ENCODE data around the gene RABGAP1L. TPM values are rescaled to one million over a fixed set of nuclear protein-coding genes. Genes with fewer than 3 reads are reported as not detected.

RABGAP1L gene
- total RNA-seq, 1 donor from 2014 or later: 46.0 TPM

- peaks cover 3% of the 10 kb centered on the region for H3K27me3 Mint-ChIP-seq (ENCODE audit: insufficient read depth, low read depth)
- Histone ChIP-seq H3K9ac (no peak overlapping the region), H3K4me2 (no peak overlapping the region), H4K20me1 (ENCODE audit: low read depth) (peaks cover 3% of the 10 kb centered on the region), H3K9me3 (ENCODE audit: low read depth) (no peaks in the 10 kb centered on the region), H3F3A (ENCODE audit: low read depth) (peaks cover 21% of the 10 kb centered on the region), H3K27ac (no peak overlapping the region), H3K27me3 (peaks cover 15% of the 10 kb centered on the region), H3K79me2 (ENCODE audit: low read depth) (peaks cover 6% of the 10 kb centered on the region), H3K4me3 (no peak overlapping the region), H3K4me1 (peaks cover 7% of the 10 kb centered on the region), H2AFZ (replicated peaks) (no peak overlapping the region), H3K36me3 (no peaks in the 10 kb centered on the region)
- H3K4me1 Mint-ChIP-seq: peaks cover 17% of the 10 kb centered on the region
- TF ChIP-seq EZH2phosphoT487 (IDR thresholded peaks at IDR 0.05) (no peak), CTCF (IDR thresholded peaks at IDR 0.05) (no peak), EZH2 (IDR thresholded peaks at IDR 0.05) (no peak)
- H3K27ac Mint-ChIP-seq: no peak overlapping the region
- H3K9me3 Mint-ChIP-seq: no peaks in the 10 kb centered on the region
- no peak for DNase-seq (ENCODE audit: low spot score)
- no peak overlapping the region for H3K4me3 Mint-ChIP-seq
- H3K36me3 Mint-ChIP-seq: peaks cover 1% of the 10 kb centered on the region
Observed at GRCh38 chr1:174157157-174157806, 2.0 kb upstream of the RABGAP1L start.

GRCh38 chr1:174158767-174159251, 511 bp upstream of the RABGAP1L start:
- Histone ChIP-seq H4K20me1 (ENCODE audit: low read depth) (peaks cover 3% of the 10 kb centered on the region), H3K4me3 (peak overlapping the region; percentile 85), H2AFZ (replicated peaks) (peak overlapping the region; percentile 100), H3K36me3 (no peaks in the 10 kb centered on the region), H3K27ac (no peak overlapping the region), H3K79me2 (ENCODE audit: low read depth) (peaks cover 8% of the 10 kb centered on the region), H3K4me2 (peak overlapping the region; percentile 83), H3K27me3 (peaks cover 15% of the 10 kb centered on the region), H3K4me1 (peaks cover 7% of the 10 kb centered on the region), H3K9me3 (ENCODE audit: low read depth) (no peaks in the 10 kb centered on the region), H3F3A (ENCODE audit: low read depth) (peaks cover 21% of the 10 kb centered on the region), H3K9ac (no peak overlapping the region)
- no peak for DNase-seq (ENCODE audit: low spot score)
- no peaks in the 10 kb centered on the region for H3K9me3 Mint-ChIP-seq
- H3K4me3 Mint-ChIP-seq: peak overlapping the region; percentile 90
- H3K27me3 Mint-ChIP-seq (ENCODE audit: insufficient read depth, low read depth): peaks cover 3% of the 10 kb centered on the region
- no peak overlapping the region for H3K27ac Mint-ChIP-seq
- peaks cover 17% of the 10 kb centered on the region for H3K4me1 Mint-ChIP-seq
- peaks cover 1% of the 10 kb centered on the region for H3K36me3 Mint-ChIP-seq
- TF ChIP-seq CTCF (IDR thresholded peaks at IDR 0.05) (no peak), EZH2phosphoT487 (IDR thresholded peaks at IDR 0.05) (no peak), EZH2 (IDR thresholded peaks at IDR 0.05) (no peak)

- no peaks in the 10 kb centered on the region for H3K36me3 ChIP-seq
- H3F3A ChIP-seq (ENCODE audit: low read depth): peaks cover 21% of the 10 kb centered on the region
- peaks cover 17% of the 10 kb centered on the region for H3K4me1 Mint-ChIP-seq
- H3K4me2 ChIP-seq: peak overlapping the region; percentile 83
- peak; percentile 17 for TF ChIP-seq EZH2 (IDR thresholded peaks at IDR 0.05)
- TF ChIP-seq EZH2phosphoT487 (IDR thresholded peaks at IDR 0.05): no peak
- H3K27me3 ChIP-seq: peaks cover 15% of the 10 kb centered on the region
- peaks cover 3% of the 10 kb centered on the region for H3K27me3 Mint-ChIP-seq (ENCODE audit: insufficient read depth, low read depth)
- peaks cover 3% of the 10 kb centered on the region for H4K20me1 ChIP-seq (ENCODE audit: low read depth)
- peaks cover 1% of the 10 kb centered on the region for H3K36me3 Mint-ChIP-seq
- peak overlapping the region; percentile 85 for H3K4me3 ChIP-seq
- peaks cover 7% of the 10 kb centered on the region for H3K4me1 ChIP-seq
- H3K9ac ChIP-seq: no peak overlapping the region
- H3K9me3 ChIP-seq (ENCODE audit: low read depth): no peaks in the 10 kb centered on the region
- peaks cover 11% of the 10 kb centered on the region for H3K79me2 ChIP-seq (ENCODE audit: low read depth)
- H2AFZ ChIP-seq (replicated peaks): peak overlapping the region; percentile 89
- H3K27ac ChIP-seq: no peak overlapping the region
- peak; percentile 39 for DNase-seq (ENCODE audit: low spot score)
- peak overlapping the region; percentile 90 for H3K4me3 Mint-ChIP-seq
- no peak overlapping the region for H3K27ac Mint-ChIP-seq
- no peaks in the 10 kb centered on the region for H3K9me3 Mint-ChIP-seq
Observed at GRCh38 chr1:174160109-174160473, 771 bp downstream of the RABGAP1L start.

- Histone ChIP-seq H3K9ac (no peak overlapping the region), H3K36me3 (no peaks in the 10 kb centered on the region), H3K79me2 (ENCODE audit: low read depth) (peaks cover 16% of the 10 kb centered on the region), H3K4me1 (peaks cover 7% of the 10 kb centered on the region), H3K4me2 (peak overlapping the region; percentile 83), H3F3A (ENCODE audit: low read depth) (peaks cover 21% of the 10 kb centered on the region), H2AFZ (replicated peaks) (no peak overlapping the region), H3K9me3 (ENCODE audit: low read depth) (no peaks in the 10 kb centered on the region), H3K4me3 (peak overlapping the region; percentile 85), H3K27ac (no peak overlapping the region), H4K20me1 (ENCODE audit: low read depth) (peaks cover 3% of the 10 kb centered on the region), H3K27me3 (peaks cover 15% of the 10 kb centered on the region)
- Mint-ChIP-seq H3K36me3 (peaks cover 1% of the 10 kb centered on the region), H3K27ac (no peak overlapping the region), H3K9me3 (no peaks in the 10 kb centered on the region), H3K4me1 (peaks cover 17% of the 10 kb centered on the region), H3K27me3 (ENCODE audit: insufficient read depth, low read depth) (peaks cover 3% of the 10 kb centered on the region), H3K4me3 (peak overlapping the region; percentile 90)
- TF ChIP-seq EZH2phosphoT487 (IDR thresholded peaks at IDR 0.05) (no peak), CTCF (IDR thresholded peaks at IDR 0.05) (no peak), EZH2 (IDR thresholded peaks at IDR 0.05) (no peak)
- DNase-seq (ENCODE audit: low spot score): no peak
Observed at GRCh38 chr1:174160603-174161002, 1.3 kb downstream of the RABGAP1L start.
